HepG2 (cell line): ENCODE data around the gene CNTN2. TPM values are rescaled to one million over a fixed set of nuclear protein-coding genes. Genes with fewer than 3 reads are reported as not detected.

Source experiments
- ATAC-seq: fragments of 200-7000 bp; cut with Tn5 transposase; 3 replicates; pipeline ENCODE4 v1.9.1; 2020; ENCODE audit warnings: mild to moderate bottlenecking, moderate library complexity
- BruUV-seq: library from RNA; stranded (reverse); fragments of 400-500 nt; replicated peaks from 2 replicates; lab custom pipeline; 2021; lab: Mats Ljungman, UMichigan
- CTCF ChIA-PET: fragments of 300-600 bp; formaldehyde crosslinking; extraction: SDS; loops from one replicate; lab custom pipeline; 2021; ENCODE audit warnings: low total read pairs, inconsistent platforms, low intra/inter-chr PET ratio; lab: Yijun Ruan, JAX
- POLR2A ChIA-PET: fragments of 350-600 bp; sonication (Branson Sonifier 250); formaldehyde crosslinking; loops from one replicate; lab custom pipeline; 2020; ENCODE audit warnings: antibody characterized with exemption, inconsistent platforms; lab: Yijun Ruan, JAX
- DNase-seq: peaks from one replicate; pipeline ENCODE4 v3.0.0-alpha.2; 2015; ENCODE audit warnings: low spot score
- FAIRE-seq: peaks from 3 replicates; lab custom pipeline; 2011; peaks lifted over from hg19 to GRCh38; lab: Jason Lieb, UNC
- H2AFZ ChIP-seq: one replicate; pipeline ENCODE4 v1.6.1; 2011; ENCODE audit warnings: low read length, inconsistent platforms
- H3K27ac ChIP-seq: fragments of 300-600 bp; 3 replicates; pipeline ENCODE4 v1.8.0; 2011; ENCODE audit warnings: mixed run types, mild to moderate bottlenecking, mixed read lengths, low read length, inconsistent platforms; ENCODE audit not compliant: insufficient read depth; ENCODE audit errors: extremely low read length
- H3K27me3 ChIP-seq, 2 experiments: fragments of 200-600 bp in 1 of 2; 2 replicates in 1 of 2; 3 replicates in 1 of 2; pipeline versions ENCODE4 v1.6.0 to v1.8.0; 2011; ENCODE audit warnings: low read length in 2 of 2, mild to moderate bottlenecking in 2 of 2, moderate library complexity in 2 of 2, inconsistent platforms in 1 of 2; ENCODE audit not compliant: insufficient read depth in 2 of 2, control insufficient read depth in 1 of 2
- H3K36me3 ChIP-seq, 2 experiments: fragments of 200-600 bp in 1 of 2; replicated peaks in 1 of 2; 2 replicates in 1 of 2; 3 replicates in 1 of 2; pipeline versions ENCODE4 v1.5.1 to v1.8.0; 2011; ENCODE audit warnings: low read length in 2 of 2, inconsistent platforms in 1 of 2; ENCODE audit not compliant: insufficient read depth in 2 of 2, control insufficient read depth in 1 of 2
- H3K4me1 ChIP-seq: 2 replicates; pipeline ENCODE4 v1.5.1; 2012; ENCODE audit warnings: low read length, inconsistent platforms; ENCODE audit not compliant: insufficient read depth
- H3K4me2 ChIP-seq: 2 replicates; pipeline ENCODE4 v1.6.0; 2011; ENCODE audit warnings: low read depth, low read length, inconsistent platforms
- H3K4me3 ChIP-seq, 3 experiments: fragments of 200-600 bp in 1 of 3; sonication (generic), shearing (Covaris generic) in 1 of 3; replicated peaks in 1 of 3; 2 replicates each; pipeline ENCODE4 v1.5.1; 2011 to 2016; ENCODE audit warnings: low read length in 3 of 3, inconsistent platforms in 2 of 3, low read depth in 2 of 3, mild to moderate bottlenecking in 2 of 3, control low read depth in 1 of 3, mixed read lengths in 1 of 3; ENCODE audit not compliant: insufficient read depth in 1 of 3
- H3K79me2 ChIP-seq: one replicate; pipeline ENCODE4 v1.6.1; 2011; ENCODE audit warnings: low read length, inconsistent platforms; ENCODE audit not compliant: insufficient read depth
- H3K9ac ChIP-seq: 2 replicates; pipeline ENCODE4 v1.6.0; 2011; ENCODE audit warnings: mild to moderate bottlenecking, low read depth, low read length, inconsistent platforms; ENCODE audit not compliant: insufficient read depth
- H3K9me3 ChIP-seq: 2 replicates; pipeline ENCODE4 v1.5.1; 2012; ENCODE audit warnings: mild to moderate bottlenecking, low read length
- H4K20me1 ChIP-seq: 2 replicates; pipeline ENCODE4 v1.6.0; 2011; ENCODE audit warnings: inconsistent platforms, mild to moderate bottlenecking, low read length, moderate library complexity; ENCODE audit not compliant: insufficient read depth
- CREB1 ChIP-seq, 2 experiments: fragments of 450-650 bp in 1 of 2; IDR thresholded peaks; 2 replicates each; pipeline ENCODE4 v1.6.1; 2016 to 2017; ENCODE audit warnings: control low read depth in 1 of 2, mild to moderate bottlenecking in 1 of 2, missing compliant biosample characterization in 1 of 2, missing genetic modification characterization in 1 of 2
- DPF2 ChIP-seq: sonication (generic); formaldehyde crosslinking; IDR thresholded peaks from 2 replicates; pipeline ENCODE4 v1.4.0; 2020; ENCODE audit warnings: mild to moderate bottlenecking, low read depth, missing genetic modification reagents, borderline replicate concordance
- EP300 ChIP-seq, 3 experiments: sonication (generic) in 1 of 3; formaldehyde crosslinking in 1 of 3; IDR thresholded peaks; 2 replicates each; pipeline versions ENCODE4 v1.5.1 to v1.6.1; 2011 to 2020; ENCODE audit warnings: low read depth in 2 of 3, low read length in 2 of 3, borderline replicate concordance in 1 of 3, improper control_type of control experiment in 1 of 3, mild to moderate bottlenecking in 1 of 3, missing genetic modification reagents in 1 of 3, moderate library complexity in 1 of 3
- GTF3A ChIP-seq: sonication (generic); formaldehyde crosslinking; conservative IDR thresholded peaks from 2 replicates; pipeline ENCODE4 v1.4.0; 2020; ENCODE audit warnings: mild to moderate bottlenecking, missing genetic modification reagents
- HOXA3 ChIP-seq: sonication (generic); formaldehyde crosslinking; IDR thresholded peaks from 2 replicates; pipeline ENCODE4 v1.5.0; 2020; ENCODE audit warnings: missing genetic modification reagents
- MAFK ChIP-seq, 2 experiments: IDR thresholded peaks in 1 of 2; conservative IDR thresholded peaks in 1 of 2; 2 replicates each; pipeline ENCODE4 v1.6.1; 2011; ENCODE audit warnings: improper control_type of control experiment in 2 of 2, low read length in 2 of 2
- NCOA2 ChIP-seq: sonication (generic); formaldehyde crosslinking; IDR thresholded peaks from 2 replicates; pipeline ENCODE4 v1.8.0; 2022; ENCODE audit warnings: inconsistent platforms
- NR2F2 ChIP-seq: IDR thresholded peaks from 2 replicates; pipeline ENCODE4 v1.6.1; 2012; ENCODE audit warnings: low read depth, inconsistent platforms, borderline replicate concordance
- ZBTB3 ChIP-seq: sonication (generic); formaldehyde crosslinking; IDR thresholded peaks from 2 replicates; pipeline ENCODE4 v1.4.0; 2020; ENCODE audit warnings: low read depth, mild to moderate bottlenecking, moderate library complexity, missing genetic modification reagents, borderline replicate concordance
- ZNF124 ChIP-seq: sonication (generic); formaldehyde crosslinking; IDR thresholded peaks from 2 replicates; pipeline ENCODE4 v1.4.0; 2020; ENCODE audit warnings: missing genetic modification reagents
- ZNF280B ChIP-seq: sonication (generic); formaldehyde crosslinking; IDR thresholded peaks from 2 replicates; pipeline ENCODE4 v1.5.0; 2020; ENCODE audit warnings: missing genetic modification reagents, mild to moderate bottlenecking, borderline replicate concordance
- ZNF430 ChIP-seq: sonication (generic); formaldehyde crosslinking; IDR thresholded peaks from 2 replicates; pipeline ENCODE4 v1.9.0; 2021; ENCODE audit warnings: mild to moderate bottlenecking, missing genetic modification reagents
- ZNF713 ChIP-seq: sonication (generic); formaldehyde crosslinking; IDR thresholded peaks from 2 replicates; pipeline ENCODE4 v1.4.0; 2020; ENCODE audit warnings: mild to moderate bottlenecking, missing genetic modification reagents
- ZNF792 ChIP-seq: IDR thresholded peaks from 2 replicates; pipeline ENCODE4 v1.6.1; 2016
- ZNF800 ChIP-seq: sonication (generic); formaldehyde crosslinking; IDR thresholded peaks from 2 replicates; pipeline ENCODE4 v1.4.0; 2020; ENCODE audit warnings: missing genetic modification reagents
- whole genome bisulfite sequencing: methylation state at CpG from one replicate; pipeline ENCODE4 v1.1.6; 2017; ENCODE audit warnings: low lambda C conversion rate; 5-methylcytosine and 5-hydroxymethylcytosine counted together
- in situ Hi-C: cut with HindIII; loops from 2 replicates; pipeline ENCODE4 v1.10.0; 2017; ENCODE audit warnings: low pct_unique_long_range_greater_than_20kb; ENCODE audit not compliant: extremely low pct_ligation_motif_present
- intact Hi-C: fragments of 100-400 bp; cut with micrococcal nuclease; formaldehyde crosslinking; loops from one replicate; pipeline ENCODE4 v1.10.0; 2022; ENCODE audit not compliant: unreplicated experiment
- polyA plus RNA-seq, 8 experiments: library from polyadenylated mRNA; depleted of rRNA in 3 of 8; stranded (reverse) in 7 of 8; unstranded in 1 of 8; fragments of >200 nt; fragmentation: Illumina TruSeq in 4 of 8; extraction: Trizol in 4 of 8; gene quantifications; 2 replicates each; pipeline versions ENCODE4 v1.2.1 to v1.2.3, GENCODE V29; 2011 to 2016; ENCODE audit warnings: low read depth in 4 of 8, missing spikeins in 1 of 8, mixed read lengths in 1 of 8; ENCODE audit not compliant: insufficient read depth in 1 of 8
- total RNA-seq, 5 experiments: library from RNA; depleted of rRNA; stranded (reverse); fragments of >200 nt; fragmentation: Illumina TruSeq; extraction: Trizol; gene quantifications; 2 replicates each; pipeline ENCODE4 v1.2.3, GENCODE V29; 2016; ENCODE audit warnings: low read depth in 1 of 5
- TF ChIP-seq, protein P1 (sequence below): sonication (generic); formaldehyde crosslinking; IDR thresholded peaks from 2 replicates; pipeline ENCODE4 v1.8.1; 2023; ENCODE audit warnings: mild to moderate bottlenecking, moderate library complexity, missing genetic modification reagents

The CNTN2 gene
- total and polyA plus RNA-seq, 2 of the 13 experiments (the other 11 are each of a cell fraction or from before 2014, with no cell fraction given) = not detected

- ChIA-PET CTCF (no interaction called here), POLR2A (no interaction called here)
- Histone ChIP-seq H3K79me2 (no peaks in the 10 kb centered on the region), H3K9me3 (no peaks in the 10 kb centered on the region), H4K20me1 (no peaks in the 10 kb centered on the region), H3K4me3 (no peak overlapping the region), H3K36me3 (no peaks in the 10 kb centered on the region), H2AFZ (no peak overlapping the region), H3K4me2 (no peak overlapping the region), H3K27me3 (peaks cover 4 to 51% of the 10 kb centered on the region in 2 experiments; a peak in 4 of 5 replicates), H3K27ac (no peak overlapping the region), H3K4me1 (no peaks in the 10 kb centered on the region), H3K9ac (no peak overlapping the region)
- 10% methylated on average over 5 of the region's 5 CpGs for WGBS
- no peak for DNase-seq
- no peak for FAIRE-seq
- intact Hi-C loops = no loop called here
- BruUV-seq = no TSS peak
- ATAC-seq = no peak
- in situ Hi-C loops = no loop called here
- no peak for TF ChIP-seq ZNF800
- TF ChIP-seq, protein P1, sequence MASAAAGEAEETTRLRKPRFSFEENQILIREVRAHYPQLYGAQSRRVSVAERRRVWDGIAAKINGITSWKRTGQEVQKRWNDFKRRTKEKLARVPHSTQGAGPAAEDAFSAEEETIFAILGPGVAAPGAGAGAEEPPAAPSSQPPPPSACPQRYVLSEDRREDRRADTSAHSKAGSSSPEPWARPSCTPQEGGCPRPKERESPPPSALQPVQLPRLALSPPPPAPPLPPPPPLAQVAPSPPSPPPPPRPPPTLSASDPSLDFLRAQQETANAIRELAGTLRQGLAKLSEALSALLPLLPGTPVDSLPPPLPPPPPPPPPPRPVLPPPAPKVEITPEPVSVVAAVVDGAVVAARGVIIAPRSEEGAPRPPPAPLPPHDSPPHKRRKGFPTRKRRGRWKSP (CRISPR knock-in tag) = no peak
- no peak for TF ChIP-seq NCOA2
- no peak for TF ChIP-seq ZNF124 (CRISPR knock-in tag)
- TF ChIP-seq ZNF792 = no peak
- no peak for TF ChIP-seq ZNF280B (CRISPR knock-in tag)
- no peak for TF ChIP-seq MAFK (conservative IDR thresholded peaks at IDR 0.05 in 1 of 2, IDR thresholded peaks at IDR 0.05 in 1 of 2; ENCODE audit: low read length in 2 of 2)
- no peak for TF ChIP-seq GTF3A
- no peak for TF ChIP-seq ZNF713 (CRISPR knock-in tag)
- TF ChIP-seq ZBTB3 (CRISPR knock-in tag) = no peak
- TF ChIP-seq ZNF430 (CRISPR knock-in tag) = no peak
- no peak for TF ChIP-seq DPF2 (CRISPR knock-in tag)
- TF ChIP-seq HOXA3 (CRISPR knock-in tag) = no peak
- no peak for TF ChIP-seq CREB1 (IDR thresholded peaks at IDR 0.05)
- no peak for TF ChIP-seq CREB1 (CRISPR knock-in tag; IDR thresholded peaks at IDR 0.05)
- TF ChIP-seq NR2F2 = no peak
- TF ChIP-seq EP300 (IDR thresholded peaks at IDR 0.05; ENCODE audit: low read depth in 2 of 2, low read length in 2 of 2) = no peak
- TF ChIP-seq EP300 (CRISPR knock-in tag; IDR thresholded peaks at IDR 0.05; ENCODE audit: borderline replicate concordance) = no peak
These were observed 10.3 kb downstream of the CNTN2 start for GRCh38 chr1:205053296-205053695.
